Testis (tissue), 2 donors: ENCODE data around the gene CABP2.

Source experiments
- POLR2A ChIP-seq: fragments of 450-650 bp; IDR thresholded peaks from one replicate; pipeline ENCODE4 v1.6.1; 2017; ENCODE audit warnings: antibody characterized with exemption, mild to moderate bottlenecking, moderate library complexity
- TF ChIP-seq, protein P1 (sequence below), 3 experiments: fragments of 450-650 bp in 2 of 3; fragments of 200-600 bp in 1 of 3; sonication (generic) in 1 of 3; IDR thresholded peaks; one replicate each; pipeline ENCODE4 v1.5.1; 2016 to 2019; ENCODE audit warnings: antibody characterized with exemption in 3 of 3, mild to moderate bottlenecking in 2 of 3, moderate library complexity in 1 of 3

- no peak for TF ChIP-seq POLR2A
- TF ChIP-seq, protein P1, sequence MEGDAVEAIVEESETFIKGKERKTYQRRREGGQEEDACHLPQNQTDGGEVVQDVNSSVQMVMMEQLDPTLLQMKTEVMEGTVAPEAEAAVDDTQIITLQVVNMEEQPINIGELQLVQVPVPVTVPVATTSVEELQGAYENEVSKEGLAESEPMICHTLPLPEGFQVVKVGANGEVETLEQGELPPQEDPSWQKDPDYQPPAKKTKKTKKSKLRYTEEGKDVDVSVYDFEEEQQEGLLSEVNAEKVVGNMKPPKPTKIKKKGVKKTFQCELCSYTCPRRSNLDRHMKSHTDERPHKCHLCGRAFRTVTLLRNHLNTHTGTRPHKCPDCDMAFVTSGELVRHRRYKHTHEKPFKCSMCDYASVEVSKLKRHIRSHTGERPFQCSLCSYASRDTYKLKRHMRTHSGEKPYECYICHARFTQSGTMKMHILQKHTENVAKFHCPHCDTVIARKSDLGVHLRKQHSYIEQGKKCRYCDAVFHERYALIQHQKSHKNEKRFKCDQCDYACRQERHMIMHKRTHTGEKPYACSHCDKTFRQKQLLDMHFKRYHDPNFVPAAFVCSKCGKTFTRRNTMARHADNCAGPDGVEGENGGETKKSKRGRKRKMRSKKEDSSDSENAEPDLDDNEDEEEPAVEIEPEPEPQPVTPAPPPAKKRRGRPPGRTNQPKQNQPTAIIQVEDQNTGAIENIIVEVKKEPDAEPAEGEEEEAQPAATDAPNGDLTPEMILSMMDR (IDR thresholded peaks at IDR 0.05): no peak
Observed at GRCh38 chr11:67484847-67485311, 38.4 kb downstream of the CABP2 start.
